ENCODE data around the gene KREMEN2. TPM values are rescaled to one million over a fixed set of nuclear protein-coding genes. Genes with fewer than 3 reads are reported as not detected.

Gene KREMEN2
- total and polyA plus RNA-seq, 2 of the 13 experiments (the other 11 are each of a cell fraction or from before 2014, with no cell fraction given): 0.48 to 1.2 TPM

DNA sequence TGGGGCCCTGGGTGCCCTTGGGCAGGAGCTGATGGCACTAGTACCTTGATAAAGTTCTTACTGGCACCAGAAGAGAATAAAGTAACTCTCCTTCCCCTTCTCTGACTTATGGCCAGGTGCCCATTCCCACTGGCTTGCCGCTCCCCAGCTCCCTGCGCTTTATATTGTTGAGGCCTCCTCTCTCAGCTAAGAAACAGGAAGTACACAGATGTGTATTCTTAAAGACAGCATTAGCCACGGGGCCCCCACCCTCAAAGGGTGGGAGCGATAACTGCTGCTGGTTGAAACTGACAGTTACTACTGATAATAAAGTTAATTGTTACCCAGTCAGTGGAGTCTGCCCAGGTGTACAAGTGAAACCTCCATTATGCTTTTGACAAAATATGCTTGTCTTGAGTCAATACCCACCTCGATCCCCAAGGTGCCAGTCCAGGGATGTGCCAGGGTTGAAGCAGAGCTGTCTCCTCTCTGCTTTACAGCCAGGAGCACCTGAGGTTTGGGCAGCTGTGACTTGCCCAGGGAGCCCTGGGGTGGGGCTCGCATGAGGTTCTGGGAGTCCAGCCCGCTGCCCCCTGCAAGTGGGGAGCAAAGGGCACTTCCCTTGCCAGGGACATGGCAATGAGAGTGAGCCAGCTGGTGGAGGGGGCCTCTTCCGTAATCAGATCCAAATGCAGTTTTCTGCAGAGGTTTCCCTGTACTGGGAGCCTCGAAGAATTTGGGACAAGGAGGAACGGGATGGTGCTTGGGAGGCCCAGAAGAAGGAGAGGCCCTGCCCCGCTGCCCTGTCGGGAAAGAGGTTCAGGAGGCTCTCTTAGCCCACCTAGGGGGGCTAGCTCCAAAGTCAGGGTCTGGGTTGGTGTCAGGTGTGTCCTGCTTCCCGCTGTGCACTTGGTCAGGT is 43.2 kb downstream of the KREMEN2 start (continued):
- TF ChIP-seq PATZ1 (CRISPR knock-in tag; IDR thresholded peaks at IDR 0.05) (peak; percentile 69), MEIS1 (CRISPR knock-in tag; IDR thresholded peaks at IDR 0.05; ENCODE audit: borderline replicate concordance) (no peak), NR2F1 (CRISPR knock-in tag; IDR thresholded peaks at IDR 0.05) (0 out of 4 replicates have a peak, but pooled peaks of 1 of the 2 experiments have one; percentile 13), TCF12 (IDR thresholded peaks at IDR 0.05) (no peak), TCF12 (CRISPR knock-in tag; IDR thresholded peaks at IDR 0.05) (no peak), HNRNPL (IDR thresholded peaks at IDR 0.05; ENCODE audit: low read depth, low read length) (peak; percentile 97), ZNF777 (CRISPR knock-in tag; IDR thresholded peaks at IDR 0.05) (0 out of 2 replicates have a peak, but pooled peaks have one; percentile 22), ZNF878 (CRISPR knock-in tag; IDR thresholded peaks at IDR 0.05) (no peak), GZF1 (CRISPR knock-in tag; IDR thresholded peaks at IDR 0.05) (no peak), TOE1 (CRISPR knock-in tag; IDR thresholded peaks at IDR 0.05) (no peak), ZNF430 (CRISPR knock-in tag; IDR thresholded peaks at IDR 0.05) (0 out of 2 replicates have a peak, but pooled peaks have one; percentile 6), TBX3 (IDR thresholded peaks at IDR 0.05; ENCODE audit: borderline replicate concordance) (no peak)
- TF ChIP-seq, protein P1, sequence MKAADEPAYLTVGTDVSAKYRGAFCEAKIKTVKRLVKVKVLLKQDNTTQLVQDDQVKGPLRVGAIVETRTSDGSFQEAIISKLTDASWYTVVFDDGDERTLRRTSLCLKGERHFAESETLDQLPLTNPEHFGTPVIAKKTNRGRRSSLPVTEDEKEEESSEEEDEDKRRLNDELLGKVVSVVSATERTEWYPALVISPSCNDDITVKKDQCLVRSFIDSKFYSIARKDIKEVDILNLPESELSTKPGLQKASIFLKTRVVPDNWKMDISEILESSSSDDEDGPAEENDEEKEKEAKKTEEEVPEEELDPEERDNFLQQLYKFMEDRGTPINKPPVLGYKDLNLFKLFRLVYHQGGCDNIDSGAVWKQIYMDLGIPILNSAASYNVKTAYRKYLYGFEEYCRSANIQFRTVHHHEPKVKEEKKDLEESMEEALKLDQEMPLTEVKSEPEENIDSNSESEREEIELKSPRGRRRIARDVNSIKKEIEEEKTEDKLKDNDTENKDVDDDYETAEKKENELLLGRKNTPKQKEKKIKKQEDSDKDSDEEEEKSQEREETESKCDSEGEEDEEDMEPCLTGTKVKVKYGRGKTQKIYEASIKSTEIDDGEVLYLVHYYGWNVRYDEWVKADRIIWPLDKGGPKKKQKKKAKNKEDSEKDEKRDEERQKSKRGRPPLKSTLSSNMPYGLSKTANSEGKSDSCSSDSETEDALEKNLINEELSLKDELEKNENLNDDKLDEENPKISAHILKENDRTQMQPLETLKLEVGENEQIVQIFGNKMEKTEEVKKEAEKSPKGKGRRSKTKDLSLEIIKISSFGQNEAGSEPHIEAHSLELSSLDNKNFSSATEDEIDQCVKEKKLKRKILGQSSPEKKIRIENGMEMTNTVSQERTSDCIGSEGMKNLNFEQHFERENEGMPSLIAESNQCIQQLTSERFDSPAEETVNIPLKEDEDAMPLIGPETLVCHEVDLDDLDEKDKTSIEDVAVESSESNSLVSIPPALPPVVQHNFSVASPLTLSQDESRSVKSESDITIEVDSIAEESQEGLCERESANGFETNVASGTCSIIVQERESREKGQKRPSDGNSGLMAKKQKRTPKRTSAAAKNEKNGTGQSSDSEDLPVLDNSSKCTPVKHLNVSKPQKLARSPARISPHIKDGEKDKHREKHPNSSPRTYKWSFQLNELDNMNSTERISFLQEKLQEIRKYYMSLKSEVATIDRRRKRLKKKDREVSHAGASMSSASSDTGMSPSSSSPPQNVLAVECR (CRISPR knock-in tag; IDR thresholded peaks at IDR 0.05; ENCODE audit: borderline replicate concordance): peak; percentile 16; the same call in 1 of the 2 replicates
- TF ChIP-seq, protein P2, sequence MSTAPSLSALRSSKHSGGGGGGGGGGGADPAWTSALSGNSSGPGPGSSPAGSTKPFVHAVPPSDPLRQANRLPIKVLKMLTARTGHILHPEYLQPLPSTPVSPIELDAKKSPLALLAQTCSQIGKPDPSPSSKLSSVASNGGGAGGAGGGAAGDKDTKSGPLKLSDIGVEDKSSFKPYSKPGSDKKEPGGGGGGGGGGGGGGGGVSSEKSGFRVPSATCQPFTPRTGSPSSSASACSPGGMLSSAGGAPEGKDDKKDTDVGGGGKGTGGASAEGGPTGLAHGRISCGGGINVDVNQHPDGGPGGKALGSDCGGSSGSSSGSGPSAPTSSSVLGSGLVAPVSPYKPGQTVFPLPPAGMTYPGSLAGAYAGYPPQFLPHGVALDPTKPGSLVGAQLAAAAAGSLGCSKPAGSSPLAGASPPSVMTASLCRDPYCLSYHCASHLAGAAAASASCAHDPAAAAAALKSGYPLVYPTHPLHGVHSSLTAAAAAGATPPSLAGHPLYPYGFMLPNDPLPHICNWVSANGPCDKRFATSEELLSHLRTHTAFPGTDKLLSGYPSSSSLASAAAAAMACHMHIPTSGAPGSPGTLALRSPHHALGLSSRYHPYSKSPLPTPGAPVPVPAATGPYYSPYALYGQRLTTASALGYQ (CRISPR knock-in tag; IDR thresholded peaks at IDR 0.05): no peak
- TF ChIP-seq, protein P3, sequence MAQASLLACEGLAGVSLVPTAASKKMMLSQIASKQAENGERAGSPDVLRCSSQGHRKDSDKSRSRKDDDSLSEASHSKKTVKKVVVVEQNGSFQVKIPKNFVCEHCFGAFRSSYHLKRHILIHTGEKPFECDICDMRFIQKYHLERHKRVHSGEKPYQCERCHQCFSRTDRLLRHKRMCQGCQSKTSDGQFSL (CRISPR knock-in tag; IDR thresholded peaks at IDR 0.05): no peak
- TF ChIP-seq, protein P4, sequence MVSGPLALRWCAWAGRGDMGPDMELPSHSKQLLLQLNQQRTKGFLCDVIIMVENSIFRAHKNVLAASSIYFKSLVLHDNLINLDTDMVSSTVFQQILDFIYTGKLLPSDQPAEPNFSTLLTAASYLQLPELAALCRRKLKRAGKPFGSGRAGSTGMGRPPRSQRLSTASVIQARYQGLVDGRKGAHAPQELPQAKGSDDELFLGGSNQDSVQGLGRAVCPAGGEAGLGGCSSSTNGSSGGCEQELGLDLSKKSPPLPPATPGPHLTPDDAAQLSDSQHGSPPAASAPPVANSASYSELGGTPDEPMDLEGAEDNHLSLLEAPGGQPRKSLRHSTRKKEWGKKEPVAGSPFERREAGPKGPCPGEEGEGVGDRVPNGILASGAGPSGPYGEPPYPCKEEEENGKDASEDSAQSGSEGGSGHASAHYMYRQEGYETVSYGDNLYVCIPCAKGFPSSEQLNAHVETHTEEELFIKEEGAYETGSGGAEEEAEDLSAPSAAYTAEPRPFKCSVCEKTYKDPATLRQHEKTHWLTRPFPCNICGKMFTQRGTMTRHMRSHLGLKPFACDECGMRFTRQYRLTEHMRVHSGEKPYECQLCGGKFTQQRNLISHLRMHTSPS (CRISPR knock-in tag; IDR thresholded peaks at IDR 0.05; ENCODE audit: low read depth): peak; percentile 93

Measured in HepG2 (cell line).